PC-3 (cell line): Measurements from ENCODE around the gene ETV3L.

Experiments used
- CTCF ChIP-seq: fragments of 300-600 bp; sonication (generic); conservative IDR thresholded peaks from 2 replicates; pipeline ENCODE4 v1.5.1; 2017; ENCODE audit warnings: antibody characterized with exemption, low read depth, mild to moderate bottlenecking, low read length
- EZH2 ChIP-seq: fragments of 300-600 bp; sonication (generic); IDR thresholded peaks from one replicate; pipeline ENCODE4 v1.6.1; 2017; ENCODE audit warnings: antibody characterized with exemption, mild to moderate bottlenecking, low read length; ENCODE audit not compliant: unreplicated experiment
- EZH2phosphoT487 ChIP-seq: fragments of 300-600 bp; sonication (generic); IDR thresholded peaks from 2 replicates; pipeline ENCODE4 v1.6.1; 2018; ENCODE audit warnings: mild to moderate bottlenecking, antibody characterized with exemption, low read length, borderline replicate concordance

GRCh38 chr1:157115851-157116736, 16.5 kb upstream of the ETV3L start:
- TF ChIP-seq CTCF = no peak
- no peak for TF ChIP-seq EZH2
- no peak for TF ChIP-seq EZH2phosphoT487
